Activated CD4-positive, alpha-beta T cell treated with anti-CD3 and anti-CD28 coated beads for 4 hours (primary cell): ENCODE measurements around the gene HCAR3.
"Not testable (repeated sequence)": the region's sequence is repeated elsewhere in the genome, so short reads cannot be mapped to it uniquely, and the experiment has no call there.

ENCODE experiments used
- DNase-seq, 2 donors: peaks; one replicate each; pipeline ENCODE4 v3.0.0-alpha.2; 2020

HCAR3 gene

DNA sequence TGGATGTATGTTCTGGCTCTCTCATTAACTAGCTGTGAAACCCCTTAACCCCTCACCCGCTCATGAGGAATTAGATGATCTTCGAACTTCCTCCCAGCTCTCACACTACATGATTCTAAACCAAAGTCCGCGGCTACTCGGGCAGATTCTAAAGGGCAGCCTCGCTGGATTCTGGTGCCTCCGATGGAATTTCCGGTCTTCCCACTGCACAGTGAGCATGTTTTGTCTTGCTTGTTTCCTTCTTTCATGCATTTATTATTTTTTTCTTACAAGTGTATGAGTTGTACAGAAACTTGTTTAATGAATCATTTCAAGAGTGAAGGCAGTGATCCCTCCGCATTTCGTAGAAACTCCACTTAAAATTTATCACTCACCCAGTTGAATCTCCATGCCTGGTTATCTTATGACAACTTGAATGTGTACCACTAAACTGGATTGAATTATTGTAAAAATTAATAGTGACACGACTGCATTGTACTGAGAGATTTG, 4.5 kb upstream of the HCAR3 start:
- no peak for DNase-seq

DNA sequence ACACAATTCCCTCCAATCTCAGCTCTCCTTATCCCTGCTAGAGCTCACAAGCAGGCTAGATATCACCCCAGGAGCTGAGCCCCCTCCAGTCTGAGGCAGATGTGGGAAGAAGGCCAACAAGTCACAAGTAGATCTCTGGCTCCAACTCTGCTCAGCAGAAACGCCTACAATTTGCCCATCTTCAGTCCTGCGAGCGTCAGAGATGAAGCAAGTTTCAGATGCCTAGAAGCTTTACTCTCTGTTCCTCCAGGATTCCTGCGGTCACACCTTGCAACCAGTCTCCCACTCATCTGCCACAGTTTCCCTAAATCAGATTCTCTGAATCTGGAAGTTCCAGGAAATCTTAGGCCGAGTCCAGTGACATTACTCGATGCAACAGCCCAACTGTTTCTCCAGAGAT, 1.4 kb downstream of the HCAR3 start:
- DNase-seq = not testable (repeated sequence)

DNA sequence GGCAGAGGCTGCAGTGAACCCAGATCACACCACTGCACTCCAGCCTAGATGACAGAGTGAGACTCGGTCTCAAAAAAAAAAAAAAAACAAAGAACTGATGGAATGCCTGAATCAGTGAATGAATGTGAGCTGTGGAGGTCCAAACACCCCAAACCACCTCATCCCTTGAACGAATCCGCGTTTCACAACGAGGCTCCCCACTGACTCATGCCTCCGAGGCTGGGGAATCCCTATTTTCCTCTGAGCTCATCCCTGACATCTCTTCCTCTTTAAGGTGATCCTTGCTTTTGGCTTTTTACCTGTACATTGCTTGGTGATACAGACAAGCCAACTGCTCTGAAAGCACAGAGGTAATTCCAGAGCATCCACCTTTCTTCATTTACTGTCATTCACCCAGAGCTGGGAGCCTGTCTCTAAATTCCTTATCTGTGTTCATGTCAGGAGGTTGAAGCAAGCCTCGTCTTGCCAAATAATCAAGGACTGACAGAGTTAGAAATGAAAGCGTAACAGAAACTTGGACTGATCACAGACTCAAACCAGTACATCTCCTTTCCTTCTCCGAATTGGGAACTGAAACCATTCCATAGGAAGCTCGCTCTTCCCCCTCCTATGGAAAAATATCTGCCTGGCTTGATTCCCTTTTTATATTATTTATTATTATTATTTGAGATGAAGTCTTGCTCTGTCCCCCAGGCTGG, 3.0 kb downstream of the HCAR3 start:
- not testable (repeated sequence) for DNase-seq

DNA sequence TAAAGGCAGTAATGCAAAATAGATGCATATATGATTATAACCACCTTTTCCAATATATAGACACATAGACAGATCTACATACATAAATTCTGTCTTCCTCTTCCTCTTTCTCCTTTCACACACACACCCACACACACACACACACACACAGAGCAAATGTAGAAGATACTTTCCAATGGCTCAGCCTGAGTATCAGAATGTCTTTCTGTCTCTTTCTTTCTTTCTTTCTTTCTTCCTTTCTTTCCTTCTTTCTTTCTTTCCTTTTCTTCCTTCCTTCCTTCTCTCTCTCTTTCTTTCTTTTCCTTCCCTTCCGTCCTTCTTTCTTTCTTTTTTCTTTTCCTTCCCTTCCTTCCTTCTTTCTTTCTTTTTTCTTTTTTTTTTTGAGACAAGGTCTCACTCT, 5.3 kb downstream of the HCAR3 start:
- not testable (repeated sequence) for DNase-seq

DNA sequence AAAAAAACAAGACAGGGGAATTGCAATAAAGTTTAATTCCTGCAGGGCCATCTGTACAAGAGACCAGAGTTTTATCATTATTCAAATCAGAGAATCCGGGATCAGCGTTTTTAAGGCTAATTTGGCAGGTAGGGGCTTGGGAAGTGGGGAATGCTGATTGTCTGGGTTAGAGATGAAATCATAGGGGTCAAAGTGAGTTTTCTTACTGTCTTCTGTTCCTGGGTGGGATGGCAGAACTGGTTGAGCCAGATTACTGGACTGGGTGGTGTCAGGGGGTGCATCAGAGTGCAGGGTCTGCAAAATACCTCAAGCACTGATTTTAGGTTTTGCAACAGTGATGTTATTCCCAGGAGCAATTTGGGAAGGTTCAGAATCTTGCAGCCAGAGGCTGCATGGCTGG, 6.3 kb downstream of the HCAR3 start:
- DNase-seq = not testable (repeated sequence)

DNA sequence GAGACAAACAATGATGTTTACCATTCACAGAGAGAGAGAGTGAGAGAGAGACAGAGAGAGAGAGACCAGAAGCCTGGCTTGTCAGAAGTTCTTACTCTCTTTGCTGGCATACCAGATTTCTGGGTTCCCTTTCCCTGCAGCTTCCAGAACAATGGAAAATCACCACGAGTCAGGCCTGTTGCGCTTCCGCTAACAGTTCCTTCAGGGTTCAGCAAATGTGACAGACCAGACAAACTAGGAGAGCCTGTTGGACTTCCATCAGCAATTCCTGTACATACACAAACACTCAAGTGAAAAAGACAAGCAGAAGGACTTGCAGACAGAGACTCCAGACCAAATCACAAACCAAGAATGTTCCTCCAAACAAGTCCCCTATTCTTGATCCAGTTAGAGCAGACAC, 7.3 kb downstream of the HCAR3 start:
- not testable (repeated sequence) for DNase-seq

DNA sequence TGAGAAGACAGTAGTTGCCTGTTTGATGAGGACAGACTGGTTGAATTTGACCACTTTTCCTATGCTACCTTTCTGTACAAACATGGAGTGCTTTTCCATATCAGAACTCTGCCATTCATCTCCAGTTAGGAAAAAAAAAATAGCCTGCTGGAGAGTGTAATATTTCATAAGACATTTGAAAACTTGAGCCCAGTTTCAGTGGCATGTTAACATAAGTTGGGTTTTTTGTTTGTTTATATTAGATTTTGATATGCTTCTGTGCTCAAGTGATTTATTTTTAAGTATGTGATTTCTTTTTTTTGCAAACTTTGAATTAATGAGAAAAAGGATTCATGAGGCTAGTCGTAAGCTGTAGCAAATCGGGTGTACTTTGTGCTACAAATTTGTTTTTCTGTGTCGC, 12.8 kb downstream of the HCAR3 start:
- not testable (repeated sequence) for DNase-seq

DNA sequence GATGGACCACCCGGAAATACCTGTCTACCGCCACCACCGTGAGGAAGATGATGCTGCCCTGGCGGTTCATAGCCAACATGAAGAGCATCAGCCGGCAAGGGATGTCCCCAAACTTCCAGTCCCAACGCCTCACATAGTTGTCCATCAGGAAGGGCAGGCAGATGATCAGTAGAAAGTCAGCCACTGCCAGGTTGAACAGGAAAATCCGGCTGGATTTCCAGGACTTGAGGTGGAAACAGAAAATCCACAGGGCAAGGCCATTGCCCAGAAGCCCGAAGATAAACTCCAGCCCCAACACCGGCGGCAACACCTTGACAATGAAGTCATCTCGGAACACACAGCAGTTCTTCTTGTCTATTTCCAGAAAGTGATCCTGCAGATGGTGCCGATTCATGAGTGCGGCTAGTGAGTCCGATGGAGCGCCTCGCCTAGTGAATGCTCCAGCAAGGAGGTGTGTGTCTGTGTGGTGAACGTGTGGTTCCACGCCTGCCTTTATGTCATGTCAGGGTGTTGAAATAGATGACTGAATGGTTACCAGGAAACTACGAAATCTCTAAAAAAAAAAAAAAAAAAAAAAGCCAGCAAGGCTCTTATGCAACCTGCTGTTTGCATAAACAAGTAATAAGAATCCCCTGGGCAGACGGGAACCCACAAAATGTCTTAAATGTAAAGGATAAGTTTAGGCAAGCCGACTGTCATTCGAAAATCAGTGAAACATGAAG, 13.6 kb downstream of the HCAR3 start, which contains the start of gene HCAR2:
Gene HCAR2, minus strand, starts transcription at position 468 of the 722 bp plus-strand sequence. Its CDS starts 74 bp downstream, at position 394.
- not testable (repeated sequence) for DNase-seq

DNA sequence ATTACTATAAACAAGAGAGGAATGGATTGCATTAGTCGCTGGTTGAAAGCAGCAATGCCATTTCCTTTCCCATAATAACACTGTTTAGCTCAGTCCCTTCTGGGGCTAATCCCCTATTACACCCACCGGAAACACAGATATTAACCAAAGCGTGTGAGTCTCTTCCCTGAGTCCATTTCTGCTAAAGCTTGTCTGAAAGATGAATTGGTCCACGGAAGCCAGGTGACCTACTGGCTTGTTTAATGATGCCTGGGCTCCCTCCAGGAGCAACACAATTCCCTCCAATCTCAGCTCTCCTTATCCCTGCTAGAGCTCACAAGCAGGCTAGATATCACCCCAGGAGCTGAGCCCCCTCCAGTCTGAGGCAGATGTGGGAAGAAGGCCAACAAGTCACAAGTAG, 15.1 kb downstream of the HCAR3 start:
- not testable (repeated sequence) for DNase-seq

DNA sequence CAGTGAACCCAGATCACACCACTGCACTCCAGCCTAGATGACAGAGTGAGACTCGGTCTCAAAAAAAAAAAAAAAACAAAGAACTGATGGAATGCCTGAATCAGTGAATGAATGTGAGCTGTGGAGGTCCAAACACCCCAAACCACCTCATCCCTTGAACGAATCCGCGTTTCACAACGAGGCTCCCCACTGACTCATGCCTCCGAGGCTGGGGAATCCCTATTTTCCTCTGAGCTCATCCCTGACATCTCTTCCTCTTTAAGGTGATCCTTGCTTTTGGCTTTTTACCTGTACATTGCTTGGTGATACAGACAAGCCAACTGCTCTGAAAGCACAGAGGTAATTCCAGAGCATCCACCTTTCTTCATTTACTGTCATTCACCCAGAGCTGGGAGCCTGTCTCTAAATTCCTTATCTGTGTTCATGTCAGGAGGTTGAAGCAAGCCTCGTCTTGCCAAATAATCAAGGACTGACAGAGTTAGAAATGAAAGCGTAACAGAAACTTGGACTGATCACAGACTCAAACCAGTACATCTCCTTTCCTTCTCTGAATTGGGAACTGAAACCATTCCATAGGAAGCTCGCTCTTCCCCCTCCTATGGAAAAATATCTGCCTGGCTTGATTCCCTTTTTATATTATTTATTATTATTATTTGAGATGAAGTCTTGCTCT, 16.4 kb downstream of the HCAR3 start:
- DNase-seq = not testable (repeated sequence)

DNA sequence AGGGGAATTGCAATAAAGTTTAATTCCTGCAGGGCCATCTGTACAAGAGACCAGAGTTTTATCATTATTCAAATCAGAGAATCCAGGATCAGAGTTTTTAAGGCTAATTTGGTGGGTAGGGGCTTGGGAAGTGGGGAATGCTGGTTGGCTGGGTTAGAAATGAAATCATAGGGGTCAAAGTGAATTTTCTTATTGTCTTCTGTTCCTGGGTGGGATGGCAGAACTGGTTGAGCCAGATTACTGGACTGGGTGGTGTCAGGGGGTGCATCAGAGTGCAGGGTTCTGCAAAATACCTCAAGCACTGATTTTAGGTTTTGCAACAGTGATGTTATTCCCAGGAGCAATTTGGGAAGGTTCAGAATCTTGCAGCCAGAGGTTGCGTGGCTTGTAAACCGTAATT, 19.7 kb downstream of the HCAR3 start:
- not testable (repeated sequence) for DNase-seq

DNA sequence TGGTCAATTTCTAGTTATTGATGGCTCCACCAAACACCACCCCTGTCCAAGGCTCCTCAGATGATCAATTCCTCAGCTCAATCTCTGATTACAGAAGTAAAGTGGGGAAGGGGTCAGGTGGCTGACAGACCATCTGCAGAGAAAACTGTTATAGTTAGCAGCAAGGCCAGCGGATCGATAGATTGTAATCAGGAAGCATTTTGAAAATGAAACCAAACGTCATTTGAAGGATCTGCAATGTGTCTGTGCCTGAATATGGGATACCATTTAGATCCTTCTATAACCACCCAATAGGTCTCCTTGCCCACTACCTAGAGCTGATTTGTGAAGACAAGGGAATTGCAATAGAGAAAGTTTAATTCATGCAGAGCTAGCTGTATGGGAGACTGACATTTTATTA, 25.0 kb downstream of the HCAR3 start:
- no peak for DNase-seq

DNA sequence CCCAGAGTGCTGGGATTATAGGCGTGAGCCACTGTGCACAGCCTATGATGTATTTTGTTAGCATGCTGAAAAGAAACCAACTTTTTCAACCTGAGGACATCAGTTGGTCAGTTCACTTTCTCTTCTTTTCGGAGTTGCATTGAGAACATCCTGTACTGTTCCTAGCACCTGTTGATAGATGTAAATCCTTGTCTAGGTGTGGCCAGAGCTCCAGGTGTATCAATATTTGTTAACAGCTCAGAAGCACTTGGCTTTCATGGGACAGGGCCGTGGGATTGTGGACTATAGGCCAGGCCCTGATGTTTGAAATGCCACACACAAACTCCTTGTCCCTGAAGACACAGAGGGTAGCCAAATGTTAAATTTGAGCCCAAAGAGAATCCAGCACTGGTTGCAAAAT, 28.3 kb downstream of the HCAR3 start:
- no peak for DNase-seq

DNA sequence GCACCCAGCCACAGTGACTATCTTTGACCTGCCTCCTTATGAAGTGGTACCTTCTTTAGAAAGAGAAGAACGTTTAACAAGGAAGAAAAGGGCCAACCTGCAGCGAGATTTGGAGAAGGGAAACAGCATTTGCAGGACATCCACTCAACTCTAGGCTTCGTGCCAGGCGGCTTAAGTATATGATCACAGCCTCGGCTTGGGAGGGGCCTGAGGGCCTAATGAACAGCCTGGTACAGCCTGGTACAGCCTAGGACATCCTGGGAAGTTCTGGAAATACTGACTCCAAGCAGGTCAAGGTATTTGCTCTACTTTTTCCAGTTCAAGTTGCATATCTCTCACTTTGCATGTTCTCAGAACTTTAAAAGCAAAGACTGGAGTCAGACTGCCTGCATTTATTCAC, 29.5 kb downstream of the HCAR3 start:
- DNase-seq = no peak

DNA sequence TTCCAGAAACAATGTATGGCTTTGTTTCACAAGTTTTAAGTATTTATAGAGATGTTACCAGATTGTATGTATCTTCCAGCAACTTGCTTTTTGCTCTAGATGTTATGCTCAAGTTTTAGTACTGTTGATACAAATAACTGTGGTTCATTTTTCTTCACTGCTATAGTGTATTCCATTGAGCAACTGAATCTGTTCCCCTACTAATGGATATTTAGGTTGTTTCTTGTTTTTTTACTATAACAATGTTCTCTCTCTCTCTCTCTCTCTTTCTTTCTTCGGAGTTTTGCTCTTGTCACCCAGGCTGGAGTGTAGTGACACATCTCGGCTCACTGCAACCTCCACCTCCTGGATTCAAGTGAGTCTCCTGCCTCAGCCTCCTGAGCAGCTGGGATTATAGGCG, 30.1 kb downstream of the HCAR3 start:
- DNase-seq = no peak

DNA sequence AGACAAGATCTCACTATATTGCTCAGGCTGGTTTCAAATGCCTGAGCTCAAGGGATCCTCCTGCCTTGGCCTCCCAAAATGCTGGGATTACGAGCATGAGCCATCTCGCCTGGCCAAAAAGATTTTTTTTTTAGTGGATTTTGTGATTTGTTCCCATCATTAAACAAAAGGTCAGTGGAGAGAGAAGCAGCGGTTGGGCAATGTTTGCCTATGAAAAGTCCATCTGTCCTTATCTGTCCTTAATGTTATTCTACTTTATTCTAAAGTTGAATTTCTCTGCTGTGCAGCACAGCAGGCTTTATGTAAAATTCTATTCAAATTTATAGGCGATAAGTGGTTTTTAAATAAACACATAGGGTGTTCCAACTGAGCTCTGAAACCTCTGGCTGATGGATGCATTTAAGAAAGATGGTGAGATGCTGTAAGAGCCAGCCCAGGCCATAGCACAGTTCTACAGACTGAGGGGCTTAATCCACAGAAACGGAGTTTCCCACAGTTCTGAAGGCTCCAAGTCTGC, 32.3 kb downstream of the HCAR3 start:
- DNase-seq = no peak

DNA sequence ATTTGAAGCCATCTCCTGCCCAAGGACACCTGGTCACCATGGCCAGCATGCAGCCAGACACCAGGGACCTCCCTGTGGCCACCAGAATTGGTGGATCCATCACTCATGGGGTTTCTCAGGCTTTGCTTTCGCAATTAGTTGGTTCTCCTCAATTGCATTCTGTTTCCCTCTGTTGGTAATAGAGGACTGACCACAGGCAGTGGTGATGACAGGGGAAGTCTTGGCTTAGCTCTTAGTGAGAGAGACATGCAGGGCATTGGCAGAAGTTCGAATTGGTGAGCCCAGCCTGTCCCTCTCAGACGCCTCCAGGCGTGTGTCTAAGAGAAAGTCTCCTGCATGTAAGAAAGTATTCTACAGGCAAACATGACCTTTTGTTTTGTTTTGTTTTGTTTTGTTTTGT, 34.8 kb downstream of the HCAR3 start:
- no peak for DNase-seq

DNA sequence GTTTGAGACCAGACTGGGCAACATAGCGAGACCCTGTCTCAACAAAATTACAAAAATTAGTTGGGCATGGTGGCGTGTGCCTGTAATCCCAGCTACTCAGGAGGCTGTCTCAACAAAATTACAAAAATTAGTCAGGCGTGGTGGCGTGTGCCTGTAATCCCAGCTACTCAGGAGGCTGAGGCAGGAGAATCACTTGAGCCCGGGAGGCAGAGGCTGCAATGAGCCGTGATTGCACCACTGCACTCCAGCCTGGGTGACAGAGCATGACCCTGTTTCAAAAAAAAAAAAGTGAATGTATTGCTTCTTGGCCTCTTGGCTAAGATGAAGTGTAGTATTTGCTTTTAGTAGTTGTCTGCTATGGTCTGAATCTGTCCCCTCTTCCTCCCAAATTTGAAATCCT, 35.6 kb downstream of the HCAR3 start:
- DNase-seq = not testable (repeated sequence)

DNA sequence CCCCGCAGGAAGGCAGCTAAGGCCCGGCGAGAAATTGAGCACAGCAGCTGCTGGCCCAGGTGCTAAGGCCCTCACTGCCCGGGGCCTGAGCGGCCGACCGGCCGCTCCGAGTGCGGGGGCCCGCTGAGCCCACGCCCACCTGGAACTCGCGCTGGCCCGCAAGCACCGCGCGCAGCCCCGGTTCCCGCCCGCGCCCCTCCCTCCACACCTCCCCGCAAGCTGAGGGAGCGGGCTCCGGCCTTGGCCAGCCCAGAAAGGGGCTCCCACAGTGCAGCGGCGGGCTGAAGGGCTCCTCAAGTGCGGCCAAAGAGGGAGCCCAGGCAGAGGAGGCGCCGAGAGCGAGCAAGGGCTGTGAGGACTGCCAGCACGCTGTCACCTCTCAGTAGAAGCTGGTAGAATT, 39.8 kb downstream of the HCAR3 start:
- not testable (repeated sequence) for DNase-seq

DNA sequence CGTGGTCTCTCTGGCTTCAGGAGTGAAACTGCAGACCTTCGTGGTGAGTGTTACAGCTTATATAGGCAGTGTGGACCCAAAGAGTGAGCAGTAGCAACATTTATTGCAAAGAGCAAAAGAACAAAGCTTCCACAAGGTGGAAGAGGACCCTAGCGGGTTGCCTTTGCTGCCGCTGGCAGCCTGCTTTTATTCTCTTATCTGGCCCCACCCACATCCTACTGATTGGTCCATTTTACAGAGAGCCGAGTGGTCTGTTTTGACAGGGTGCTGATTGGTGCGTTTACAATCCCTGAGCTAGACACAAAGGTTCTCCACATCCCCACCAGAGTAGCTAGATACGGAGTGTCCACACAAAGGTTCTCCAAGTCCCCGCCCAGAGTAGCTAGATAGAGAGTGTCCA, 40.6 kb downstream of the HCAR3 start:
- DNase-seq = not testable (repeated sequence)

DNA sequence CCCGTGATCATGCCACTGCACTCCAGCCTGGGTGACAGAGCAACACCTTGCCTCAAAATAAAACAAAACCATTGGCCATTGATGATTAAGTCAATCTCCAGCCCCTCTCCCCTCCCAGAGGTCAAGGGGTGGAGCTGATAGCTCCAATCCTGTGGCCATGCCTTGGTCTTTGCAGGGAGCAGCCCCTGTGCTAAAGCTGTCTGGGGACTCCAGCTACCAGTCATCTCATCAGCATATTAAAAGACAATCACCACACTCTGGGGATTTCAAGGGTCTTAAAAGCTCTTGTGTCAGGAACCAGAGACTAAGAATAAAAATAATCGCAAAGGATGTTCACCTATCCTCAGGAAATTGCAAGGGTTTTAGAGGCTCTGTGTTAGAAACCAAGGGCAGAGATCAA, 44.1 kb downstream of the HCAR3 start:
- DNase-seq = no peak

DNA sequence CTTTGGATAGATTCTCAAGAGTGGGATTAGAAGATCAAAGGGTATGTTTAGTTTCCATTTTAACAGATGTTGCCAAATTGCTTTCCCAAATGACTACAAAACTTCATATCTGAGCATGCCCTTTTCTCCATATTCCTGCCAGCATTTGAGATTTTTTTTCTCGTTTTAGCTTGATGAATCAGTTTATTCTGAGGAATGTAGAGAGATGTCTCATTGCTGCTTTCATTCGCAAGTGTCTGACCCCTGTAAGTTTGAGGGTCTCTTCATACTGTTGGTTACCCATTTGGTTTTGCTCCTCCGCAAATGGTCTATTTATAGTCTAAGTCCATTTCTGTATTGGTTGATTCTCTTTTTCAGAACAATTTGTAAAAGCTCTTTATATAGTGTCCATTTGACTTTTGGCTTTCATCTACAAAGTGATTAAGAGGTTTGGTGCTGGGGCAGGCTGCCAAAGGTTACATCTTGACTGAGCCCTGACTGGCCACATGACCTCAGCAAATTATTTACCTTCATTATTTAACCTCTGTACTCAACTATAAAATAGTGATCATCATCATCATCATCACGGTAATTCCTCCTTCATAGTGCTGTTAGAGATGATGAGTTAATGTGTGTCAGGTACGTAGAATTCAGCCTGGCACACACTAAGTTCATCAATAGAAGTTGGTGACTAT, 47.1 kb downstream of the HCAR3 start:
- DNase-seq = no peak

DNA sequence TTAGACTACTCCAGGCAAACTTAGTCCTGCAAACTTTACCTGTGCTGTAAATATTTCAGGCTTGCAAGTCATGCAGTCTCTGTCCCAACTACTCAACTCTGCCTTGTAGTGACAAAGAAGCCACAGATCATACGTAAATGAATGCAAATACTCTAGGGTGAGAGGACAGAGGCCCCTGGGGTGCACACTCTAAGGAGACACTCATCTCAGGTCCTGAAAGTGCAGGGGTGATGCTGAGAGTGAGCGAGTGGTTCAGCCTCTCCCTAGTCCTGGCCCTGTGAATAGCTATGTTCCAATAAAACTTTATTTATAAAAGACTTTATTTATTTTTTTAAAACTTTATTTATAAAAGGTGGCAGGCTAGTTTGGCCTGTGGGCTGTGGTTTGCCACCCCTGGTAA, 48.3 kb downstream of the HCAR3 start:
- no peak for DNase-seq
